ENCODE measurements around the gene PRMT3. TPM values are rescaled to one million over a fixed set of nuclear protein-coding genes. Genes with fewer than 3 reads are reported as not detected.

Gene PRMT3
- total RNA-seq, 4 donors from 2014 or later: 4.4 to 29.4 (median 15.7) TPM

- TF ChIP-seq CTCF (IDR thresholded peaks at IDR 0.05) (no peak), POLR2A (IDR thresholded peaks at IDR 0.05) (no peak)
- Histone ChIP-seq H3K4me1 (no peaks in the 10 kb centered on the region), H3K9me3 (no peaks in the 10 kb centered on the region), H3K27ac (no peak overlapping the region), H3K4me3 (no peak overlapping the region), H3K27me3 (no peaks in the 10 kb centered on the region), H3K36me3 (no peaks in the 10 kb centered on the region)
- intact Hi-C loops (cut with DNase I; ENCODE audit: low total_unique reads): no loop called here
- no peak for DNase-seq
Observed at GRCh38 chr11:20399498-20399897, 12.0 kb downstream of the PRMT3 start.

- H3K36me3 ChIP-seq: no peaks in the 10 kb centered on the region
- H3K27me3 ChIP-seq: no peaks in the 10 kb centered on the region
- no peak for DNase-seq
- H3K4me1 ChIP-seq: no peaks in the 10 kb centered on the region
- no peak for TF ChIP-seq CTCF (IDR thresholded peaks at IDR 0.05)
- no peak for TF ChIP-seq POLR2A (IDR thresholded peaks at IDR 0.05)
- H3K4me3 ChIP-seq: no peak overlapping the region
- intact Hi-C loops (cut with DNase I; ENCODE audit: low total_unique reads): no loop called here
- H3K9me3 ChIP-seq: no peaks in the 10 kb centered on the region
- H3K27ac ChIP-seq: no peak overlapping the region
Observed at GRCh38 chr11:20403059-20403458, 15.5 kb downstream of the PRMT3 start.

DNA sequence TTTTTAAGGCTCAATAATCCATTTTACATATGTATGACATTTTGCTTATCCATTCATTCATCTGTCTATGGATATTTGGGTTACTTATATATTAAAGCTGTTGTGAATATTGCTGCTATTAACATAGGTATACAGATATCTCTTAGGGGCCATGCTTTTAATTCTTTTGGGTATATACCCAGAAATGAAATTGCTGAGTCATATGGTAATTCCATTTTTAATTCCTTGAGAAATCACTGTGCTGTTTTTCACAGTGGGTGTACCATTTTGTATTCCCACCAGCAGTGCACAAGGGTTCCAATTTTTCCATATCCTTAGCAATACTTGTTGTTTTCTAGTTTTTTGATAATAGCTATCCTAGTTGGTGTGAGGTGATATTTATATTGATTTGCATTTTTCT, 19.0 kb downstream of the PRMT3 start:
- DNase-seq: no peak
- intact Hi-C loops (cut with DNase I; ENCODE audit: low total_unique reads): no loop called here
- no peaks in the 10 kb centered on the region for H3K9me3 ChIP-seq
- H3K27ac ChIP-seq: no peak overlapping the region
- no peaks in the 10 kb centered on the region for H3K4me1 ChIP-seq
- no peaks in the 10 kb centered on the region for H3K27me3 ChIP-seq
- H3K36me3 ChIP-seq: no peaks in the 10 kb centered on the region
- TF ChIP-seq CTCF (IDR thresholded peaks at IDR 0.05) (no peak), POLR2A (IDR thresholded peaks at IDR 0.05) (no peak)
- no peak overlapping the region for H3K4me3 ChIP-seq

GRCh38 chr11:20407344-20407743, 19.8 kb downstream of the PRMT3 start:
- no peak overlapping the region for H3K4me3 ChIP-seq
- intact Hi-C loops (cut with DNase I; ENCODE audit: low total_unique reads): no loop called here
- no peak overlapping the region for H3K27ac ChIP-seq
- TF ChIP-seq CTCF (IDR thresholded peaks at IDR 0.05) (no peak), POLR2A (IDR thresholded peaks at IDR 0.05) (no peak)
- no peaks in the 10 kb centered on the region for H3K27me3 ChIP-seq
- DNase-seq: no peak
- H3K4me1 ChIP-seq: no peaks in the 10 kb centered on the region
- no peaks in the 10 kb centered on the region for H3K9me3 ChIP-seq
- H3K36me3 ChIP-seq: no peaks in the 10 kb centered on the region

DNA sequence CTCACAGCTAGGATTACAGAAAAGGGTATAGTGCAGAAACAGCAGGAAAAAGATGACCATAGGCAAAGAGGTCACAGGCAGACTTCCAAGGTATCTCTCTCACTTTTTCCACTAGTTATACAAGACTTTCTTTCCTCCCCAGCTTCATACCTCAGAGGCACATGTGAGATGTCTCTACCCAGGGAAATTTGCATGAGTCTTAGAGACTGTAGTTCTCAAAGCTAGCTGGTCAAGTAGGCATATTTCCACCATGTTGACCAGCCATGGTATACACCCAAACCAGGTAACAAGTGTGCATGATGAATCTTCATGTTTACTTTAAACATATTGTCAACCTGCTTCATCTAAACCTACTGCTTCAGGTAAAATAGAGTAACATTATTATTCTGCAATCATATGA, 27.9 kb downstream of the PRMT3 start:
- TF ChIP-seq POLR2A (IDR thresholded peaks at IDR 0.05) (no peak), CTCF (IDR thresholded peaks at IDR 0.05) (no peak)
- intact Hi-C loops (cut with DNase I; ENCODE audit: low total_unique reads): no loop called here
- H3K27ac ChIP-seq: no peak overlapping the region
- no peaks in the 10 kb centered on the region for H3K9me3 ChIP-seq
- no peaks in the 10 kb centered on the region for H3K27me3 ChIP-seq
- no peaks in the 10 kb centered on the region for H3K4me1 ChIP-seq
- no peak for DNase-seq
- H3K36me3 ChIP-seq: no peaks in the 10 kb centered on the region
- H3K4me3 ChIP-seq: no peak overlapping the region
